ENCODE results near the gene ATP5ME.

DNA sequence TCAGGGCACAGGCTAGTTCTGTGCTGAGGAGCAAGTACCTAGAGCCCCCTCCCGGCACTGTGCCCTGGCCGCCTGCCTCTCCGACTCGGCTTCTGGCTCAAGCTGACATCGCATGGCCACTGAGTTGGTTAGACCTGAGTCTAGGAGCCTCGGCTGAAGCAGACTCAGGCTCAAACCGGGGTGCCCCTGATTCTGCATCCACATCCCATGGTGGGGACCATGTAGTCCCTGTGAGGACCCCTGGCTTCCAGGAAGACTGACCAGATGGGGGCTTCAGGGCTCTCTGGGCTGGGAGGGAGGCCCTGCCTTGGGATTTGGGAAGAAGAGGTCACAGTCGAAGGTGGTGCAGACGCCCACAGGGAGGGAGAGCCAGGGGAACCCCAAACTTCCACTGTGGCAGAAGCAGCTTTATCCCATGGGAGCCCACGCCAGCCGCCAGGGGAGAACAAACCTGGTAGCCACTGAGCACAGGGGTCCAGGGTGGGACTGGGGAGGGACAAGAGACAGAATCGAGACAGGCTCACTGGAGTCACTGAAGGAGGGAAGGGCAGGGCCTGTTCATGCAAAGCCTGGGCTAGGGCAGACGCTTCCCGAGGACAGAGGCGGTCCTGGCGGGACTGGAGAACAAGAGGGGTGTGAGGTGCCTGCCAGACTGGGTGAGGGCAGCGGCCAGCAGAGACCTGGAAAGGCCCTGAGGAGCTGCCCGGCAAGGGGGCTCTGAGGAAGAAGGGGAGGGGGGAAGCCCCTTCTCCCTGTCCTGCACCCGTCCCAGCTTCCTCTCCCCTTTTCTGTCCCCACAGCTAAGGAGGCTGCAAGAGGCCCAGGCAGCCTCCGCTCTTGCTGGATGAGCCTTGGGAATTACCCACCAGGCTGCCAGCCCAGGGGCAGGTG is 47.6 kb downstream of the ATP5ME start:
- no peak for TF ChIP-seq POLR2A (IDR thresholded peaks at IDR 0.05; ENCODE audit: low read length)
- TF ChIP-seq GATA1 (IDR thresholded peaks at IDR 0.05; ENCODE audit: low read depth, low read length) = no peak

All from erythroblast (primary cell).